GM23248 (cell line): ENCODE results near the gene ICA1.

ENCODE experiments used
- EZH2 ChIP-seq: fragments of 200-600 bp; sonication (generic); IDR thresholded peaks from 2 replicates; pipeline ENCODE4 v1.6.1; 2018; ENCODE audit warnings: antibody characterized with exemption, mild to moderate bottlenecking; ENCODE audit not compliant: insufficient read depth, poor library complexity, severe bottlenecking
- EZH2phosphoT487 ChIP-seq: fragments of 200-600 bp; sonication (generic); IDR thresholded peaks from 2 replicates; pipeline ENCODE4 v1.6.1; 2018; ENCODE audit warnings: antibody characterized with exemption, moderate library complexity, mild to moderate bottlenecking, low read depth; ENCODE audit not compliant: insufficient read depth

DNA sequence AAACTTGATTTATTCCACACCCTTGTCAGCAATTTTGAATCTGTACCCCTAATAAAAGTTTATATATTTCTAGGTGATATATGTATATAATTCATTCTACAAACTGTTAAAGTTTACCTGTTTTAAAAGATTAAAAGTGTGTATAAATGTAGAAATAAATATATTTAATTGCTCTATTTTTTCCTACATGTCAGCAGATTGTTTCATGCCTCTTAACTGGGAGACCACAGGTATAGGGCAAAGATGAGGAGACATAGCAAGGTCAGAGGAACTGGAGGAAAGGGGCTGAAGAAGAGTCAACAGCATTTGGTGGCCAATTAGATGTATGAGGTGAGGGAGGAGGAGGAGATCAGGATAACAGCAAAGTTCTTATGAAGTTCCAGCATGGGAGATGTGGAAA is 183.5 kb downstream of the ICA1 start:
- TF ChIP-seq EZH2, result no peak
- no peak for TF ChIP-seq EZH2phosphoT487
